Stimulated activated CD4-positive, alpha-beta T cell treated with anti-CD3 and anti-CD28 coated beads, Interleukin-4, amount 100 ng/mL, for 4 hours (primary cell): ENCODE measurements around the gene FPGT.
"Not testable (repeated sequence)": the region's sequence is repeated elsewhere in the genome, so short reads cannot be mapped to it uniquely, and the experiment has no call there.

Experiments
- DNase-seq, 2 experiments: peaks; one replicate each; pipeline ENCODE4 v3.0.0-alpha.2; 2020

Gene FPGT

DNA sequence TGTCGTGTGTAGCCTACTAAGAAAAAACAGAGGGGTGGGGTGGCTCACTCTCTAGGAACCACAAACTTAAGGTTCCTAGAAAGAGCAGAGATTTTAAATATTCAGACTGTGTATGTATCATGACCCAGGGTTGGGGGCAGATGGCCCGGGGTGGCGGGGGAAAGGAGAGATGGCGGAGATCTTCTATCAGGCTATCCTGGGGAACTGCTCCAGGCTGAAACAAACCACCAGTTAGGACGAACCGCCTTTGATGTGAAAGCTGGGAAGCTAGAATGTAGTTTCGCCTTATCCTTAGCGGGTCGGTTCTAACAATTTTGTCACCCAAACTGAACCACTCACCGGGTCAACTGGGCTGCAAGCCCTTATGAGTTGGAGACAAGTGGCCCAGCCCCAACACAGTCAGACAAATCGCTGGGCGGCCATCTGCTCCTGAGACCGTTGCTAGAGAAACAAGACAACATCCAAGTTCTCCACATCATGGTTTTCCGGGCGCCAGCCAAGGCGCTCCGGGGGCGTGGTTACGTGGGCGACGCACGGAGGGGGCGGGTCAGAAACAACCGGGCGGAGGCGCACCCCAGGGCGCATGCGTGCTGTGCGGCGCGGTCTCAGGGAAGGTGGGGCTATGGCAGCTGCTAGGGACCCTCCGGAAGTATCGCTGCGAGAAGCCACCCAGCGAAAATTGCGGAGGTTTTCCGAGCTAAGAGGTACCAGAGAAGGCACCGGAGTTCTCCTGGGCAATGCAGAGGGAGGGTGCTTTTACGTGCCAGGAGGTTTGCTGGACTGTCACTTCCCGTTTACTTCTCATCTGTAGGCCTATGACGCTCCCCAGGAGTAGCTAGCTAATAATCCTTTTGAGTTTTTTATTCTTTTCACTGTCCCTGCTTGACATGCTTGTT, at the start of gene FPGT, which contains the start of gene LRRIQ3:
FPGT (plus strand) TSS at position 586 of the 896 bp plus-strand sequence; CDS start at position 623, 37 bp downstream.
LRRIQ3 (minus strand) TSS at position 520 of the 896 bp plus-strand sequence. CDS start 14,492 bp downstream, outside the sequence.
- DNase-seq: peak; percentile 91 to 96

DNA sequence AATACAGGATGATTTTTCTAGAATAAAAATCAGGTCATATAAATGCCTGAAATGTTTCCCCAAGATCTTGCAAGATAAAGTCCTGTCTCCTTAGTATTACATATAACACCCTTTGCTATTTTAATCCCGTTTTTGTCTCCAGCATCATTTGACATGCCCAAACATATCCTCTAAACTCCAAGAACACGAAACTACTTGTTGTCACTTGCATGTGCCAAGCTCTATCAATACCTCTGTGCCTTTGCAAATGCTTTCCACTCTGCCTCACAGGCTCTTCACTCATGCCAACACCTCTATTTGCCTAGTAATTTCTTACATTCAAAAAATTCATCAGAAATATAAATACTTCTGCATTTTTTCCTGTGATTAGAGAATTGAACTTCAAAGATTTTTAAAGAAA, 38.0 kb upstream of the FPGT start:
- no peak for DNase-seq

DNA sequence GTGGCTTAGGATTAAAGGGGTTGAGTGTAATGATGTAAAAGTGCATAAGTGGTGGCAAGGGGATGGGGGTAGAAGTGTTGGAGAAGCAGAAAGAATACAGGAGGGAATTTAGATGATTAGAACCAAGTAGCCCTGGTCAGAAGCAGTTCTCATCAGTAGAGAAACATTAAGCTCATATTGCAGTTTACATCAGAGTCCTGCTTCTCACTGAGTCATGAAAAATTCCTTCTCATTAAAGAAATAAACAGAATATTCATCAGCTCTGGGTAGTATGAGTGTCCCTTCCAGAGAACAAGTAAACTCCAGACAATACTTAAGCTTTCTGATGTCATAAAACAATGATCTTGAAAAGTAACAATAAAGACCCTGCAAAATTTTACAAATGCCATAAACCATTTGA, 36.5 kb upstream of the FPGT start:
- no peak for DNase-seq

DNA sequence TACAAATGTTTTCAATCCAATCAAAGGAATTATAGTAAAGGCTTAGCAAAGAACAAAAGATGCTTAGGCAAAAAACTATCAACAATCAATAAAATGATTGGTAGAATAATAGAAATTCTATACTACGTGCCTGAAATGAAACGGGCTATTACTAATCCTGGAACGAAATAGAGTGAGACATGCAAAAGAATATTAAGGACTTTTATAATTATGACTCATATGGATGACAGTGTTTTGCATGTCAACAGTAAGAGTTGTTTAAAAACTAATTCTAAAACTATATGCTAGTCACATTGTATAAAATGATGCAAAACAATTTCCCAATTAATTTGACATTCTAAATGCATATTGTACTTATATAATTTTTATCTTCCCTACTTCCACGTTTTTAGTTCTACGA, 35.7 kb upstream of the FPGT start:
- DNase-seq: no peak

DNA sequence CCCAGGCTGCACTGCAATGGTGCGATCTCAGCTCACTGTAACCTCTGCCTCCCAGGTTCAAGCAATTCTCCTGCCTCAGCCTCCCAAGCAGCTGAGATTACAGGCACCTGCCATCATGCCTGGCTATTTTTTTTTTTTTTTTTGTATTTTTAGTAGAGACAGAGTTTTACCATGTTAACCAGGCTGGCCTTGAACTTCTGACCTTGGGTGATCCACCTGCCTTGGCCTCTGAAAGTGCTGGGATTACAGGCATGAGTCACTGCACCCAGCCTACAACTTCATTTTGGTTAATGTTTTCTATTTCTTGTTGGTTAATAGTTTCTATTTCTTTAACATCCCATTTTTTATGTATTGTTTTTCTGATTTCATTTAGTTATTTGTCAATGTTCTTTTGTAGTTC, 23.6 kb upstream of the FPGT start:
- DNase-seq: not testable (repeated sequence)

DNA sequence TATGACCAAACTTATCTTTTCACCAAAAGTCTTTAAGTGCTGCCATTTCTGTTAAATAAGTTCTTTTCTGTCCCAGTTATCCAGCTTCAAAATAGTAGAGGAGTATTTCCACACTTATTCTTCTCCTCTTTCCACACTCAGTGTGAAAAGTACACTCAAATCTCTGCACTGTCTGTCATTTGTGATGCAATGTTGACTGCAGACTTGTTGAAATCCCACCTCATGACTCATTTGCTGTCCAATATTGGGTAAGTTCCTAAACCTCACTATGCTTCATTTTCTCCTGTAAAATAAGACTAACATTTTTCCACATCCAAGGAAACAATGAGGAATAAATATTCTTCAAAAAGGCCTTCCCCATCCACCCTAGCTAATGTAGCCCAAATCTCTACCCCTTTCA, 17.6 kb upstream of the FPGT start:
- DNase-seq: no peak

DNA sequence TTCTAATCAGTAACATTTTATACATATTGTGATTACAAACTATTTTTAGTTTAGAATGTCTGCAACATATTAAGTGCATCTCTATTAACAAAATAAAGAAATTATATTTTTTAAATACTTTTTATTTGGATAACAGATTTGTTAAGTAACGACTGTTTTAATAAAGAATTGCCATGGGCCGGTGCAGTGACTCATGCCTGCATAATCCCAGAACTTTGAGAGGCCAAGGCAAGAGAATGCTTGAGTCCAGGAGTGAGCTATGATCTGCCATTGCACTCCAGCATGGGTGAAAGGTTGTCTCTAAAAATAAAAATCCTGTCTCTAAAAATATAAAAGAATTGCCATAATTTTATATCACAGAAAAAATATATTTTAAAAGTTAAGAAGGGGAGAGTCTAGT, 4.1 kb upstream of the FPGT start:
- DNase-seq: no peak

DNA sequence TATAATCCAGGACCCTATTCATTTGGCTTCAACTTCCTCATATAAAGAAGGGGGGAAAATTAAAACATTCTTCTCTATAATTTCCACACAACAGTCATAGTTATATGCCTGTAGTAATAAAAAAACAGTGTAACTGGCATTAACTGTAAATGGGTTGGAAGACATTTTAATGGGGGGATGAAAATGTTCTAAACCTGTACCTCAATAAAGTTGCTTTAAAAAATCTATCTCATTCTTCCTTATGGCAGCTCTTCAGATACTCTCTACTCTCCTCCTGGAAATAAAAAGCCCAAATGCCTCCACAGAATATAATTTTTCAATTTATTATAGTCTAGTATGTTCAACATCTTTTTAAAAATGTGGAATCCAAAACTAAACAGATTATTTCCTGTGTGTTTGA, 2.7 kb upstream of the FPGT start:
- DNase-seq: no peak

DNA sequence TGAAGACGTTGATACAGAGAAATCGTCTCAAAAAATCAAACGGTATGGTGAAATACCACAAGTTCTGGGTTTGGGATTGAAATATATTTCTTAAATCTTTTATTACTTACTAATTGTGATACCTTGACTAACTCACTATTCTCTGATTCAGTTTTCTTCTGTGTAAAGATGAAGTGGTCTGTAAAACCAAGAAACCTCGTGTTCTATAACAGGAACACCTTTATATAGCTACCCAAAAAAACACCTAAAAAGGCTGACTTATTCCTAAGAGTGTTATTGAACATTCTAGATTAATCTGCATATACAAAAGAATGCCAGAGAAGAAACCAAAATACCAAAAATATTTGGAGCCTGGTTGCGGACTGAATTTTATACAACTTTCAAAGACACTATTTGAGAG, 787 bp upstream of the FPGT start:
- DNase-seq: no peak

DNA sequence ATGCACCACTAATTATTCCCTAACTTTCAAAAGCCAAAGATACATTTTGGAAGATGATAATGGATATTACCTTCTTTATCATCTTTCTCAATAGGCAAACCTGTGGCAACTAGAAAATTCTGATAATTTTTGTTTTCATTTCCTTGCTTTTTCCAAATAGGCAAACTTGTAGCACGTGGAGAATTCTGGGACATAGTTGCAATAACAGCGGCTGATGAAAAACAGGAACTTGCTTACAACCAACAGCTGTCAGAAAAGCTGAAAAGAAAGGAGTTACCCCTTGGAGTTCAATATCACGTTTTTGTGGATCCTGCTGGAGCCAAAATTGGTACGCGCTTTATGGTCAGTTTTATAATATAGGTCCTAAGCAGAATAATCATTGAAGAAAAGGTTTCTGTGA, 1.5 kb downstream of the FPGT start:
- no peak for DNase-seq

DNA sequence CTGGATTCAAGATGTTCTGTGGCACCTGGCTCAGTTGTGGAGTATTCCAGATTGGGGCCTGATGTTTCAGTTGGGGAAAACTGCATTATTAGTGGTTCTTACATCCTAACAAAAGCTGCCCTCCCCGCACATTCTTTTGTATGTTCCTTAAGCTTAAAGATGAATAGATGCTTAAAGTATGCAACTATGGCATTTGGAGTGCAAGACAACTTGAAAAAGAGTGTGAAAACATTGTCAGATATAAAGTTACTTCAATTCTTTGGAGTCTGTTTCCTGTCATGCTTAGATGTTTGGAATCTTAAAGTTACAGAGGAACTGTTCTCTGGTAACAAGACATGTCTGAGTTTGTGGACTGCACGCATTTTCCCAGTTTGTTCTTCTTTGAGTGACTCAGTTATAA, 7.2 kb downstream of the FPGT start:
- DNase-seq: no peak

DNA sequence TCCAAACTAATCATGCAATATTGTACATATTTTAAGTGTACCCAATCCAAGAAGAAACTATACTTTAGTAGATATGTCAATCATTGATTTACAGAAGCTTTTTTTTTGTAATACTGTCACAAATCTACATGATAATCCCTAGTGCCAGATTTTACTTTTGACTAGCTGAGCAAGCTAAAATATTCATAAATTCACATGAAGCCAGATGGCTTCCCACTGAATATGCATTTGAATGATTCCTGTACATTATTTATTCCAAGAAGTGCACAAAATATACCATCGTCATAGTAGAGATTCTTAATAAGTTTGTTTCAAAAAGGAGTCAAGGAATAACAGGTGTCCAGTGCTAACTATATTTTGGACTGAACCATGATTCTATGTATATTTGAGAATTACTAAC, 17.2 kb downstream of the FPGT start:
- DNase-seq: no peak

DNA sequence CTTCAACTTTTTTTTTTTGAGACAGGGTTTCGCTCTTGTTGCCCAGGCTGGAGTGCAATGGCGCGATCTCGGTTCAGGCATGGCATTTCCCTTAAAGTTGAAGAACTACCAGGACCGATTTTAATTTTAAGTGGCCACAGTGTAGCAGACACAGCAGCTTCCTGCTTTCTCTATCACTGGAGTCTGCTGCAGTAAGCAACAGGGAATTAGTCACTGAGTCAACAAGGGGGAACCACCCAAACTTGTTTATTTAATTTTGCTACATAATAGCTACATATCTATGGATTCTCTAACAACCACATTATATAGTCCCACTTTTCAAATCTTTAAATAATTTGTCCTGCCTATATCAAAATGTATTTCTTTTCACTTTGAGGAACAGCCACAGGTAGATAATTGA, 24.7 kb downstream of the FPGT start:
- no peak for DNase-seq

DNA sequence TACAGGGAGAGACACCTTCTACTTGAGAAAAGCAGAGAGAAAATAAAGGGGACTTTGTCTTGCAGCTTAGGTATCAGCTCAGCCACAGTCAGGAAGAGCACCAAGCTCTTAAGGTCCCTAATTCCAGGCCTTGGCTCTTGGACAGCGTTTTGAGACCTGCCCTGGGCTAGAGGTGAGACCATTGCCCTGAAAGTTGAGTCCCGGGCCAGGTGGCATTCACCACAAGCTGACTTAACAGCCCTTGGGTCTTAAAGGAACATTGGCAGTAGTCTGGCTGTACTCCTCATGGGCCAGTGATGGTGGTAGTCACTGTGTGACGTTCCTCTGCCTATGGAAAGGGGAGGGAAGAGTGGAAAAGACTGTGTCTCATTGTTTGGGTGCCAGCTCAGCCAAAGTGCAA, 25.4 kb downstream of the FPGT start:
- DNase-seq: no peak

DNA sequence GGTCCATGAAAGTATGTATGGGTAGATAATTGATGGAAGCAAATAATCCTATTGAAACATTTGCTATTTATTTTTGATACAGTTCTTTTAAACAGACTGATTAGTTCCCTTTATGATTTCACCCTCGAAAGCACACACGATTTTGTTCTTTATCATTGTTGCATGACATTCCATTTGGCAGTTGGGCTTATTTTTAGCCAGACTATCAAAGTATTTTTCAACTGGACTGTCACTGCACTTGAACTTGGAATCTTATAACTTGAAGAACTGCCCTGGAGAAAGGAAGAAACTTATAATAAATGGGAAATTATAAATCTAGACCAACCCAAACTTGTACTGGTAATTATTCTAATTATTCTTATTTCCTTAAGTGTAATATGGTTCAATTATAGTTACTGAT, 37.1 kb downstream of the FPGT start, which contains the start of gene TNNI3K:
TNNI3K (plus strand) TSS at position 235 of the 400 bp plus-strand sequence; CDS start at position 300, 65 bp downstream.
- DNase-seq: no peak

DNA sequence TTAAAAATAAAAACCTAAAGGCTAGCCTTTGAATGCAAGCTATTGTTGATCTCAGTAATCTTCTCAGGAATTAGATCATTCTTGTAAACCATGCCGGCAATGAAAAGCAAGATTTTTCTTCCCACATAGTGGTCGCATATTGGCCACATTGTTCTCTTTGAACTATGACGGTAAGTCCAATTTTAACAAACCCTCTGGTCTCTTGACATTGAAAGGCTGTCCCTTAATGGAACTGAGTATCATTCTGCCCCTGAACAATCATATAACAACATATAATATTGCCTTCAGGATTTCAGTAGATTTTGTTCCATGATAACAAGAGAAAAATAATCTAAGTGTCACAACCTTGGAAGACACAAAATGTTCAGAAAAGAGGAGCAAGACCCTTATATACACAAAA, 38.4 kb downstream of the FPGT start:
- no peak for DNase-seq

DNA sequence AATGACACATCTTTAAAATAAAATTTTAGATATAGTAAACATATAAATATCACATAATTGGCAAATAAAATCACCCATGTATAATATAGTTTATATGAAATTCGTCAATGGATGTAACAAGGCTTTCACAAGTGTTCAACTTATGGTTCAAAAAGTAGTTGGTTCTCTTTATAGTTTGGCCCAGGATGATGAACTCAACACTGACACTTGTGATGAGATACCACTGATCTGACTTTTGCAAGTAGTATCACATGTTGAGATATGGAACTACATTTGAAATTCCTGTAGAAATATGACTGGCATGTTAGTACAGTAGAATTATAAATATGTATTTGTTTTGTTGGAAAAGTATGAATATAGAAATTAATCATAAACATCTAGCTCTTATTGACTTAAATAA, 39.0 kb downstream of the FPGT start:
- DNase-seq: no peak

DNA sequence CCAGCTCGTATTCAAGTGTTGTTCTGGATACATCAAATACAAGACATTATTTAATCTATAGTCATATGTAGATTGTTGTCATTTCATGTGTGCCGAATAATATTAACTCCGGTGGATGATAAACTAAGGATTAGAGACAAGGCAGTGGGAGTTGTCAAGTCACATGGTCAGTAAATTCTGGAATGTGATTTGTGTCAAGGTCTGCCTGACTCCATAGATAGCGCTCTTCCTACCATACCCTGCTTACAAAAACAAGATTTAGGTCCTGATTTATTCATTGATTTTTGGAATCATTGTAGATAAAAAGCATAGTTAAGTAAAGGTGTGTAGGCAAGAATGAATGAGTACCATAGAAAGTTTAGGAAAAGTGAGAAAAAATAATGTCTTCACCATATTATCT, 39.7 kb downstream of the FPGT start:
- DNase-seq: no peak

DNA sequence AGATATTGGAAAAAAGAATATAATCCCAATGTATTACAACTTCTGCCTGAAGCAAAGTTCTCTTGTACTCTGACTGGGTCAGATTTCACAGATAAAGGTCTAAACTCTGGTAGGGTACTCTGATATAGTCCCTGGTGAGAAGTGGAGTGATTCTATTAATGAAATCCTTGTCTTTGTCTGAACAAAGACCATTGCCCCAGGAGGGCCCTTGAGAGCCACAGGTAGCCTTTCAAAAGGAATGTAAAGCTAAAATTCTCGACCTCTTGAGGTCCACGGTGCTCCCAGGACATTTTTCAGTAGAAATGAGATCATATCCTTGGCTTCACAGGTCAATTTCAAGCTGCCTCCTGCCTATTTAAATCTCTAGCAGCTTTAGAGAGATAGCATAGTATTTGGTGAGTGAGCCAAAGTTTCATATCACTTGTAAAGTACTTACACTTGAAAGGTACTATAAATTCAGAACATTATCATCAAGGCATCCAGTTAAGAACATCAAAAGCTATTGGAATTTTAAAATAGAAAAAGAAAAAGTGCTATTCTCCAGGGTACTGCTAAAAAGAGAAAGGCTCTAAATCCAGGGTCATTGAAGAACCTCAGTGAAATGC, 47.2 kb downstream of the FPGT start:
- DNase-seq: no peak

DNA sequence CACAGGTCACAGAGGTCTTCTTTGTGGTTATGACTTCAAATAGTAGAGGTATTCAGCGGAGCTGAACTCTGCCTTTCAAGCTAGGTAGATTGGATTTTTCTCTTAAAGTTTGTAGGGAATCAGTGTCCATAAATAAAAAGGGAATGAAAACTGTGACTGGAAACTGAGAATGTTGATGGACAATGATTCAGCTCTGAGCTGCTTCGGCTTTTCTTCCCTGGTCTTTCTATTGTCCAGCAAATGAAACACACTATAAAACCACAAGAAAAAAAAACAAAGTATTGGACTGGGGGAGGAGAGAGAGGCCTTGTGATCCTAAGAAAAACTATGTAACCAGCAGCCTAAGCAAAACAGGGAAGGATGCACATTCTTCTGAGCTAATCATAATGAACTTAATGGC, 48.3 kb downstream of the FPGT start:
- no peak for DNase-seq

DNA sequence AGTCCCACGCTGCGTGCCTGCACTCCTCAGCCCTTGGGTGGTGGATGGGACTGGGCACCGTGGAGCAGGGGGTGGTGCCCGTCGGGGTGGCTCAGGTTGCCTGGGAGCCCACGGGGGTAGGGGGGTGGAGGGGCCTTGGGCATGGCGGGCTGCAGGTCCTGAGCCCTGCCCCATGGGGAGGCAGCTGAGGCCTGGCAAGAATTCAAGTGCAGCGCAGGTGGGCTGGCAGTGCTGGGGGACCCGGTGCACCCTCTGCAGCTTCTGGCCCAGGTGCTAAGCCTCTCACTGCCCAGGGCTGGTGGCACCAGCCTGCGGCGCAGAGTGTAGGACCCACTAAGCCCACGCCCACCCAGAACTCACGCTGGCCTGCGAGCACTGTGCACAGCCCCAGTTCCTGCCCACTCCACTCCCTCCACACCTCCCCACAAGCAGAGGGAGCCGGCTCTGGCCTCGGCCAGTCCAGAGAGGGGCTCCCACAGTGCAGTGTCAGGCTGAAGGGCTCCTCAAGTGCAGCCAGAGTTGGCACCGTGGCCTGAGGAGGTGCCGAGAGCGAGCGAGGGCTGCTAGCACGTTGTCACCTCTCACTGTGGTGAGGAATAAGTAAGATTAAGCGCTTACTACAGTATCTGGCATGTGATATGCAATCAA, 50.0 kb downstream of the FPGT start:
- DNase-seq: no peak

DNA sequence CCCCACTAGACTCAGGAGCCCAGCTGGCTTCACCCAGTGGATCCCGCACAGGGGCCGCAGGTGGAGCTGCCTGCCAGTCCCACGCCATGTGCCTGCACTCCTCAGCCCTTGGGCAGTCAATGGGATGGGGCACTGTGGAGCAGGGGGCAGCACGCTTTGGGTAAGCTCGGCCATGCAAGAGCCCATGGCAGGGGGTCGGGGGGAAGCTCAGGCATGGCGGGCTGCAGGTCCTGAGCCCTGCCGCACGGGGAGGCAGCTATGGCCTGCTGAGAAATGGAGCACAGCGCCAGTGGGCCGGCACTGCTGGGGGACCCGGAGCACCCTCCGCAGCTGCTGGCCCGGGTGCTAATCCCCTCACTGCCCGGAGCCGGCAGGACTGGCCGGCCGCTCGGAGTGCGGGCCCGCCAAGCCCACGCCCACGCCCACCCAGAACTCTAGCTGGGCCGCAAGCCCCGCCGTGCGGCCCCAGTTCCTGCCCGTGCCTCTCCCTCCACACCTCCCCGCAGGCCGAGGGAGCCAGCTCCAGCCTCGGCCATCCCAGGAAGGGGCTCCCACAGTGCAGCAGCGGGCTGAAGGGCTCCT, 55.3 kb downstream of the FPGT start:
- DNase-seq: not testable (repeated sequence)
